ENCODE measurements around the gene KLKB1.

The KLKB1 gene

DNA sequence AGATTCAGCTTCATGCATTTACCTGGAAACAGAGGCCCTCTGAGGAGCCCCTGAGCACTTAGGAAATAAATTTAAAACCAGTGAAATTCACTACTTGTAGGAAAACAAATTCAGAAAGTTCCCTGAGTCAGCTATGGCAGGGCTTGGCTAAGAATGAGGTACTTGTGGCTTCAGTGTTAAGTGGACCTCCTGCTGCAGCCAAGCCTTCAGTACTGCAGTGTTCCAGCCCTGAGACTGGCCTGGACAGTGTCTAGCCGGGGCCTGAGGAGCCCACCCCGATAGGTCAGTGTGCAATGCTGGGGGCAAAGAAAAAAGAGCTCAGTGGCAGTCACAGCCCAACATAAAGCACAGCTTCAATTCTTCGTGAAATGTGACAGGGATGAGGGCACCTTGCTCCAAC is 80.6 kb downstream of the KLKB1 start:
- no peaks in the 10 kb centered on the region for H3K36me3 ChIP-seq (ENCODE audit: control insufficient read depth, insufficient read depth, low read length)
- no peaks in the 10 kb centered on the region for H3K9me3 ChIP-seq (ENCODE audit: control insufficient read depth, insufficient read depth, low read length)
- no peaks in the 10 kb centered on the region for H3K27me3 ChIP-seq (ENCODE audit: control insufficient read depth, insufficient read depth, low read length)
- WGBS (ENCODE audit: insufficient coverage, insufficient read length), result no CpG with 5 or more reads among the region's 3 CpGs
- H3K4me1 ChIP-seq (ENCODE audit: control insufficient read depth, insufficient read depth, low read length), result no peaks in the 10 kb centered on the region
- no peak overlapping the region for H3K27ac ChIP-seq (ENCODE audit: low read length)
- no peak overlapping the region for H3K4me3 ChIP-seq (ENCODE audit: low read length)
- DNase-seq (ENCODE audit: low read depth, low spot score), result no peak
